Activated CD8-positive, alpha-beta memory T cell treated with anti-CD3 and anti-CD28 coated beads, Interleukin-2, amount 50 U/mL, for 48 hours (primary cell): ENCODE data around the gene ABCG4.

Experiments
- DNase-seq: peaks from one replicate; pipeline ENCODE4 v3.0.0-alpha.2; 2020

The ABCG4 gene

DNA sequence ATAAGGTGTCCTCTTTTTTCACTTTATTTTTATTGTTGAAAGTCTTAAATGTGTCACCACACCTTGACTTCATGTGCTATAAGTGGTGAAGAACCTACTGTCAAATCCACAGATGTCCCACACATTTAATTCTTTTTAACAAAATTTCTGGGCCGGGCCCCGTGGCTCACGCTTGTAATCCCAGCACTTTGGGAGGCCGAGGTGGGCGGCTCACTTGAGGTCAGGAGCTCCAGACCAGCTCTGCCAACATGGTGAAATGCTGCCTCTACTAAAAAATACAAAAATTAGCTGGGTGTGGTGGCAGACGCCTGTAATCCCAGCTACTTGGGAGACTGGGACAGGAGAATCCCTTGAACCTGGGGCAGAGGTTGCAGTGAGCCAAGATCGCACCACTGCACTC lies 60.3 kb downstream of the ABCG4 start:
- no peak for DNase-seq

DNA sequence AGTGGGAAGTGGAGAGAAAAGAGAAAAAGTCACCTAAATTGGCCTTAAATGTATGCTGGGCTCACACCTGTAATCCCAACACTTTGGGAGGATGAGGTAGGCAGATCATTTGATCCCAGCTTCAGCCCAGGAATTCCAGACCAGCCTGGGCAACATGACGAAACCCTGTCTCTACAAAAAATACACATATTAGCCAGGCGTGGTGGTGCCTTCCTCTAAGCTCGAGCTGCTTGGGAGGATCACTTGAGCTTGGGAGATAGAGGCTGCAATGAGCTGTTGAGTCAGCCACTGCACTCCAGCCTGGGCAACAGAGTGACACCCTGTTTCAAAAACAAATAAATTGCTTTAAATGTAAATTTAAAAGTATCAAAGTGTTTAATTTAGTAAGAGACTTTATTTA lies 61.2 kb downstream of the ABCG4 start:
- no peak for DNase-seq
